DLD1 (cell line): ENCODE results near the gene ARID1B.

Source experiments
- in situ Hi-C: cut with HindIII; loops from 2 replicates; pipeline ENCODE4 v1.10.0; 2017; ENCODE audit warnings: low sequenced_read_pairs

The ARID1B gene

GRCh38 chr6:157117431-157118095, 340.4 kb downstream of the ARID1B start:
- in situ Hi-C loops: no loop called here

DNA sequence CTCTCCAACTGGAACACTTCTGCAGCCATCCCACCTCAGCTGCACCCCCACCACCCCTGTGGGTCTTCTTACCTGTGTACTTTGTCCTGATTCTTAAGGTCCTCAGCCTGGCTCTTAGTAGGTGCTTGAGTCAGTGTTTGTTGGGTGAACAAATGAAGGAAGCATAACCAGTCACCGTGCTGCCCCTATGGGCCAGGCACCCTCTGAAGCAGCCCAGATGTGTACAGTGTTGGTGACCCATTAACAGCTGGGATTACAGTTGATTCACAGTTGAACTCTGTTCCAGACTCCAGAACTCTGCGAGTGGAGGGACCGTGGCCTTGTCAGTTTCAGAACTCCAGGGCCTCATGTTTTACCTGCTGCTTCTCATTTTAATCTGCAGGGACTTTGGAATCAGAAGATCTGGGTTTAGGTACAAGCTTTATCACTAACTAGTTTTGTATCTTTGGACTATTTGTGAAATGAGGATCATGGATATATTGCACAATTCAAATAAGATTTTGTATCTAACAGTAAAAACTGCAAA, 342.4 kb downstream of the ARID1B start:
- in situ Hi-C loops: no loop called here

- in situ Hi-C loops: no loop called here
Measured at GRCh38 chr6:157120534-157121232, 343.5 kb downstream of the ARID1B start.

GRCh38 chr6:157121897-157122296, 344.7 kb downstream of the ARID1B start:
- in situ Hi-C loops: no loop called here

- in situ Hi-C loops: no loop called here
Measured at GRCh38 chr6:157123234-157123633, 346.1 kb downstream of the ARID1B start.

DNA sequence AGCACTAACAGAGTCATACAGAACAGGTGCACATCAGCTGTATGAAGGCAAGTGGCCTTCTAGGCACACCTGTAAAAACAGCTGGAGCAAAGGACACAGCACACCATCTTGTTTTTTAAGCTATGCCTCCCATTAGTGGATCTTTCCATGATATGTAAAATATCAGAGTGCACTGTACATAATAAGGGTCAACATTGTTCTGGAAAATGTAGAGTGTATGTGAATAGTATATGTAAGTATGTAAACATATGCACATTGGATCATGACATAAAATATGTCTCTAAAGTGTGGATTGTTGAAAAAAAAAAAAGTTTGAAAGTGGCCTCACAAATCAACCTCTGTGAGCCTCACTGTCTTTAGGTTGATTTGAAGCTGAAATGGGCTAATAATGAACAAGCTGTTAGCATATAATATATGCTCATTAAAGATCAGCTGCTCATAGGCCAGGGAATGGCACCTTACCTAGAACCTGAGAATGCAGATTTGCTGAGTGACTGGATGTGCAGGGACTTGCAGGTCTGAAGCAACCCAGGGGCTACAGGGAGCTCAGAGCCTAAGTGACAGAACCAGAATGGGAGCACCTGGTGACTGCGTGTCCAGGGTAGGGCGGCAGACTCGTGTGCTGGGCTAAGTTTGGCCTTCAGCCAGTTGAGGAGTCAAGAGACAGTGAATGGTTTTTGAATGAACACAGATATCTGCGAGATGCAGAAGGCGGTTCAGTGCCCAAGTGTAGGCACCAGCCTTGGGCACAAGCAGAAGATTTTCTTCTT, 347.5 kb downstream of the ARID1B start:
- in situ Hi-C loops: no loop called here

GRCh38 chr6:157125531-157125930, 348.4 kb downstream of the ARID1B start:
- in situ Hi-C loops: no loop called here

DNA sequence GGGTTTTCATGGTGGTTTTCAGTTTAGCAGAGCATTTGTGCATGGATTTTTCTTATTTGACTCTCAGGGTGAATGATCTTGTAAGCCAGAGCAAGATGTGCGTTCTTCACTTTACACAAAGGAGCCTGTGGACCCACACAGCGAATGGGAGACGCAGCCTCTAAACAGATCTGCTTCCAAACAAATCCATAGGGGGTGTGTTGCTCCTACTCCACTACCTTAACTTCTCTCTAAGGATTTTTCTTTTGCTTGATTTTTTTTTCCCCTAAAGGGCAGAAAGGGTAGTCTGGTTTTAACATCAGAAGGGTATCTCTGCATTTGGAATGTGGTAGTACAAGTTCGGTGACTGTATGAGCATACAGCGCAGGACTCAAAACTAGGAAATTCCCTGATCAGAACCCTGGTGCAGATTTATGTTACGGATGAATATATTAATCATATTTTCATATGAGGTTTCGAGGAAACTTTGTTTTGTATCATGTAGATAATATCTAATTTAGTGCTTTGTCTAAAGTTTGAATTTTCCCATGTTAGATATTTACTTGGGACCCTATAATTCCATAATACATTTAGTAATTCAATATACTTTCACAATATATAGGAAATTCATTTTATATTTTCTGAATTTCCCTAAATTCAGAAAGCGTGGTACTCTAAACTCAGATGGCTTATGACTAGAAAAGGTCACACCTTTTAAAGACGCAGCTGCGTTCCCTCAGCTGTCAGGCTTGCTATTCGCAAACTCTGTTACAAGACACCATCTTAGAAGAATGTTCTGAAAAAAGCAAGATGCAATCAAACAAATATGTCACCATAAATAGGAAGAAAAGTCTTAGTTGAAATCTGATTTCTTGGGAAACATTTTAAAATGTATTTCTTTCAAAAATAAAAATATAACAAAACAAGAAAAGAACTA, 349.3 kb downstream of the ARID1B start:
- in situ Hi-C loops: no loop called here

DNA sequence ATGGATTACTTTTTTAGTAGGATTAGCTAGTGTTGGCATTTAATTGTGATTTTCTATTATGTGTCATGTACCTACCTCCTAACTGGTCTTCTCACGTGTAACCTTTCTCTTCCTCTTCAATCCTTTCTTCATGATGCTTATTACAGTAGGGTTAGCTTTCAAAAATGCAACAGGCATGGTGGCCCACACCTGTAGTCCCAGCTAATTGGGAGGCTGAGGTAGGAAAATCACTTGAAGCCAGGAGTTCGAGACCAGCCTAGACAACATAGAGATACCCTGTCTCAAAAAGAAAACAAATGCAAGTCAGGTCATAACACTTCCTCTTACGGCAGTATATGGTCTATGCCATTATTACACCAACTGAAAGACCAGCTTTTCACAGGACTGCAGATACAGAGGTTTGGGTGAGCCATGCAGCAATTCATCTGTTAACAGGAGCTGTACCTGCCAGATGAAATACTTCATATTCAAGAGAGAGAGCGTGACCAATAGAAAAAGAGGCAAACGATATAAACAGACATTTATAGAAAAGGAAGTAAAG, 351.1 kb downstream of the ARID1B start:
- in situ Hi-C loops: no loop called here

- in situ Hi-C loops: no loop called here
Measured at GRCh38 chr6:157131250-157131649, 354.1 kb downstream of the ARID1B start.

- in situ Hi-C loops: no loop called here
Measured at GRCh38 chr6:157133856-157134255, 356.7 kb downstream of the ARID1B start.

- in situ Hi-C loops: no loop called here
Measured at GRCh38 chr6:157134402-157135047, 357.3 kb downstream of the ARID1B start.

DNA sequence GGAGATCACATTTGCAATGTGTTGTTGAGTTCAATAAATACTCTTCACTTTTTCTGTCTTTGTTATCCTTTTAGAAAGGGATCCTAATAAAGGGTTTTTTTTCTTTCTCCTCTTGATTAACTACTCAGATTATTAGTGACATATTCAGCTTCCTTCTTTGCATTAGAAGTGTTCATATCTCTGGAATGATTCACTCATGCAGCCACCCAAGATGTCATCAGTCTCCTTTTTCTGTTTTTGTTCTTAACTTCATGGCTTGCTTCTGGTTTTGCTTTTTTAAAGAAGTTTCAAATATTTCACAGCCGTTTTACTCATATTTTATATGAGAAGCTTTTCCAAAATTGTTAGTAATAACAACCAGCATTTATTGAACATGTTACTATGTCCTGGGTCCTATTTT, 358.5 kb downstream of the ARID1B start:
- in situ Hi-C loops: no loop called here

DNA sequence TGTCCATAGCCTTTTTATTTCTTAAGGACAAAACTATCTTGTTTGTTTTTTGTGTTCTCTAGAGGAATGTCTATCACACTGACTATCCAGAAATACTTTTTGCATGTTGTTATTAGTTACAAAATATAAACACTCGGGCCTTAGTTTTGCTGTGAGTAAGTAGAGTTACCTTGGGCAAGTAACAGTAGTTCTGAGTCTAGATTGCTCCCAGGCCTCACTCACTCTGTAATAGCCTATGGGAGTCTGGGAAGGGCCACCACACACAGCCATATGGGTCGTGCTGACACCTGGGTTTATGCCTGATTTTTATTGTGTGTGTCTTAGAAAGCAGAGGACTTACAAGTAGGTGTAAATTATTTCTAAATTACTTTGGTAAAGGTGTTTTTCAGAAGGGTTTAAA, 360.3 kb downstream of the ARID1B start:
- in situ Hi-C loops: no loop called here

DNA sequence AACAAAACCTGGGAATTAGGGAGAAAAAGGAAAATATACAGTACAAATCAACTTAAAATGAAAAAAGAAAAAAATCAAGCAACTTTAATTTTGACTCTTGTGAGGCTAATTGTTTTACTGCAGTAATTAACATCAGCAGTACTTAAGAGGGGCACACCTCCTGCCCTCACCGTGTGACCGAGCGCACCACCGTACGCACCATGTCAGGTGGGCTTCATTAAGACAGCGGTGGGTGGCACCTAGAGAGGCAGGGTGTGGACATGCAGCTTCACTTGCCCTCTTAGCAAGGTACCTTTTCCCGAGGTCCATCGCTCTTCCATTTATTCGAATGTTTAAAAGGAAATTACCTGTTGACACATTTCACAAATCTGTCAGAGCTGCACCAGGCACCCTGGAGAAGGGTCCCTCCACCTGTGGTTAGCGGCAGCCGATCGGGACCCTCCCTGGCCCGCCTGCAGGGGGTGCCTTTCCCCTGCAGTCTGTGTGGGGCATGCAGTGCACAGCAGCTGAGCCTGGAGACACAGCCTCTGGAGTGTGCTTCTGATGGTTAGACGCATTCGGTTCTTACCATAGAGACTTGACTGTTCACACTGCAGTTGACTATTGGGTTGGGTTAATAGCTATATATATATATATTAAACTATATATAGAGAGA, 362.0 kb downstream of the ARID1B start:
- in situ Hi-C loops: no loop called here

GRCh38 chr6:157143171-157143889, 366.2 kb downstream of the ARID1B start:
- in situ Hi-C loops: no loop called here

DNA sequence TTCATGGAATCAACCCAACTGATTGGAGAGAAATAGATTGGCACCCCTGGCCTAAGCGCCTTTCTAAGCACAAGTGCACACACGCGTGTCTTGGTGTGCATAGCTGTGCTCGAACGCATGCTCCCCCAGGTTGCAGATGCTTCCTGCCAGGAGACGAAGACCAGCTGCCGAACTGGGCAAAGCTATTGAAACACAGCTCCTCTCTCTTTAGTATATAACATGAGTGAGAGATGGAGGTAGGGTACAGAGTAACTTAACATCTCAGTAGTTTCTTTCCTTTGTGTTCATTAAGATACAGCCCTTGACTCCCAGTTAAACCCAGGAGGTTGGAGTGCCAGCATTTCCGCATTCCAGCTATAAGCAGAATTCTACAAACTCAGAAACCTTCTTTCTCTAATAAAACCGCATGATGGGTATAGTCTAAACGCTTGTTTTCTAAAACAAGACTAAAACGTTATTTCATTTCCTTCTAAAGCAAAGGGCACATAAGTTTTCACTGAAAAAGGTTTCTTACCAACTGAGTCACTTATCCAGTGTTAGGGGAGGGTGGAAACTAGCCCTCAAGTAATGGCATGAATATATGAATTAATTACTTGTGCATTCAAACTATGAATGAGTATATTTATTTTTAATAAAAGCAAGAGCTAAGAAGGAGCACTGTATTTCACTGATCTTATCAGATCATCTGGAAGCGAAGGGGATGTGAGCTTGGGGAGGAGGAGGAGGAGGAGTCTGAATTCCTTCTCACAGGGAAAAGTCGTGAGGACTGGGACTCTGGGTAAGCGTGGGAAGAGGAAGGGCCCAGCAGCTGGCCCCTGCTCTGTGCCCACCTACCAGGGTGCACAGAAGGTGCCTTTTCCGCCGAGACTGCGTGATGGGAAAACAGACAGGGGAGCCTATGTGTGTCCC, 367.0 kb downstream of the ARID1B start:
- in situ Hi-C loops: no loop called here
